ENCODE measurements around the gene TP63.

Gene TP63

DNA sequence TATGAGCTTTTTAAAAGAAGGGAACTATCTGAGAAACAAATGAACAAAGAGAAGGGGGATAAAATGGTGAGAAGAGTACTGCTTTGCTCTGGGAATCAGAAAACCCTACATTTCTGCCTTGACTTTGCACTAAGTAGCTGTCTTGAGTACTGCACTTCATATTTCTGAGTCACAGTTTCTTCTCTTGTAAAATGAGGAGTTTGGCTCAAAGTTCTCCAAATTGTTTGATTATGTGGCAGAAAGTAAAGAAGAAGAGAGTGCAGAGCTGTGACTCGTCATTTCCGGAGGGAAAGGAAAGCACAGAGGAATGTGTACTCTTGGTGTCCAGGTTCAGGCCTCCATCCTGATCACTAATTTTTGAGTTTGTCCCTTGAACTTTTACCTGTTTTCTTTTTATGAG is 54.7 kb downstream of the TP63 start:
- DNase-seq = no peak

DNA sequence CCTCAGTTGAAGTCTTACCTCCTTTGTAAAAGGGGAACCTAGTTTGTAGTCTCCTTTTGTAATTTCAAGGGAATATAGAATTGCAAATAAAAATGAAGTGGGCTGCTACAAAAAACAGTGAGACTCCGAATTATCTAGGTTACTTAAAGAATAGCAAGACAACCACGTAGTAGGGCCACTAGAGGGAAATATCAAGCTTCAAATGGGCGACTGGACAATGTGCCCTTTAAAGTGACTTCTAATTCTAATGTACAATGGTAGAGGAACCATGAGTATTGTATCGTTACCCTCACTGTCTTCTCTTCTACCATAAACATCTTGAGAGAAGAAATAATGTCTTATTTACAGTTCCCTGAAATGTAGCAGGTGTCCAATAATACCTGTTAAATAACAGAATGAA is 56.3 kb downstream of the TP63 start:
- DNase-seq = no peak

DNA sequence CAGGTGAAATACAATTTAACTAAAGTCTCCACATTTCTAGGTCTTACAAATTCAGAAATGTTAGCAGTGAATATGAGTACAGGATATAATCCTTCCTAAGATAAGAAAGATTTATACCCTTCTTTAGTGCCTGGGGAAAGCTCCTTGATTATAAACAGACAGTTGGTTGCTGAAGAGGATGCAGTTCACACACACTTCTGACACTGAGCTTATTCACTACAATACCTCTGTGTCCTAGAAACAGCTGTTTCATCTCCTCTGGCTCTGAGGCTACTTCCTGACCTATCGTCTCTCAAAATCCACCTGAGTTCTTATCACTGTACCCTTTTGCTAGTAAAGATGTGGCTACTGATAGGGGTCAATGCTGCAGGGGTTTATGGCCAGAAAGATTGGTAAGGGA is 57.1 kb downstream of the TP63 start:
- DNase-seq = no peak

GRCh38 chr3:189689625-189690024 is 58.4 kb downstream of the TP63 start:
- DNase-seq = no peak

GRCh38 chr3:189690237-189690636 is 59.0 kb downstream of the TP63 start:
- DNase-seq = no peak

DNA sequence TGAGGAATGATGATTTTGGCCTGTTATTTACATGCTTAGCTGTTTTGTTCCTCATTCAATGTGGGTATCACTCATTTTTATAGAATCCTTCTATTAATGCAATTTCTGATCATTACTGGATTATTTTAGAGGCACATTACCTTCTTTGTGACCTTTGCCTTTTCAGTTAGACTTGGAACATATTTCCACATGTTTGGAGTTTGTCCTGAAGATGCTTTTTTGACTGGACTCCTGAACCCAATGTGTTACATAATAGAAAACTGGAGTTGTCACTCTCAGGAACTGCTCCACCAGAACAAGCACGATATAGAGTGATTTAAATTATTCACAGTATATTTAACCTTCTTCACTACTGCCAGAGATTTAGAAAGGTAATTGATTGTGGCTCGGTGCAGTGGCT is 59.5 kb downstream of the TP63 start:
- no peak for DNase-seq

DNA sequence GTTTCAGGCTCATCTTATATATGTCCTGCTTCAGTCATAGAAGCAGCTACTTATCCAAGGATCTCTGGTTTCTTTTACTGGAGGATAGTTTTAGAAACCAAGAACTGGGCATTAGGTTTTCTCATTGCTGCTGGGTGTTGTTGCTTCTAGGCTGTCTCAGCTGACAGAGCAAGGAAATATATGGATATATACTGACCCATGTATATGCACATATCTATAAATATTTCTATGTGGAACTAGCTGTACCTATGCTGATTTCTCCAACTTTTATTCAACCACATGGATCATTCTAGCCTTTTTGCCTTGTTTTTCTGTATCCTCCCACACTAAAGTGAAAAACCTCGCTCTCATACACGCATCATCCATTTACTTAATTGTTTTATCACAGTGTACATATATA is 64.2 kb downstream of the TP63 start:
- no peak for DNase-seq

GRCh38 chr3:189698811-189699210 is 67.6 kb downstream of the TP63 start:
- DNase-seq = no peak

- DNase-seq = no peak
Observed at GRCh38 chr3:189699885-189700284, 68.7 kb downstream of the TP63 start.

- no peak for DNase-seq
Observed at GRCh38 chr3:189702066-189702646, 71.0 kb downstream of the TP63 start.

GRCh38 chr3:189703865-189704264 is 72.7 kb downstream of the TP63 start:
- DNase-seq = no peak

DNA sequence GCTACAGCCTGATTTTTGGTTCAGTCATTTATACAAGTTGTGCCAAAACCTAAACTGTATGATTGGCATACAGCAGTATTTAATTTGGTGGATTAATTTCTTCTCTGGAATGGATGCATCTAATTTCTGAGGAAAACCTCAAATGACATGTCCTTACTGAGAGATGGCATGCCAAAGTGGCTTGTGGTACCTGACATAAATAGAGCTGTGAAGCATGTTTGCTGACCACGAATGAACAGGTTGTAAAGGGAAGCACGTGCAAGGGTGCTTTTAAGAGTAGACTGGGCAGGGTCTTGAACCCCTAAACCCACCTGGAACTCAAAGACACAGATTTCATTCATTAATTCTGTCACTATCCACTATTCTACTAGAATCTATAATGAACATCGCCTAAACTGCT is 77.2 kb downstream of the TP63 start:
- DNase-seq = no peak

GRCh38 chr3:189710620-189711402 is 79.6 kb downstream of the TP63 start:
- DNase-seq = no peak

- DNase-seq = no peak
Observed at GRCh38 chr3:189712906-189713483, 81.8 kb downstream of the TP63 start.

GRCh38 chr3:189714991-189715961 is 84.1 kb downstream of the TP63 start:
- no peak for DNase-seq

DNA sequence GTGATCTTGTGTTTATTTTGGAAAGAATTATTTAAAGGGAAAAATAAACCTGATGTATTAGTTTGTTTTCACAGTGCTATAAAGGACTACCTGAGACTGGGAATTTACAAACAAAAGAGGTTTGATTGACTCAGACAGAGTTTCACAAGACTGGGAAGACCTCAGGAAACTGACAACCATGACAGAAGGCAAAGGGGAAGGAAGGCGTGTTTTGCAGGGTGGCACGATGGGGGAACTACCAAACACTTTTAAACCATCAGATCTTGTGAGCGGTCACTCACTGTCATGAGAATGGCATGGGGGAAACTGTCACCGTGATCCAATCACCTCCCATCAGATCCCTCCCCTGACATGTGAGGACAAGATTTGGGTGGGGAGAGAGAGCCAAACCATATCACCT is 87.0 kb downstream of the TP63 start:
- DNase-seq = no peak

DNA sequence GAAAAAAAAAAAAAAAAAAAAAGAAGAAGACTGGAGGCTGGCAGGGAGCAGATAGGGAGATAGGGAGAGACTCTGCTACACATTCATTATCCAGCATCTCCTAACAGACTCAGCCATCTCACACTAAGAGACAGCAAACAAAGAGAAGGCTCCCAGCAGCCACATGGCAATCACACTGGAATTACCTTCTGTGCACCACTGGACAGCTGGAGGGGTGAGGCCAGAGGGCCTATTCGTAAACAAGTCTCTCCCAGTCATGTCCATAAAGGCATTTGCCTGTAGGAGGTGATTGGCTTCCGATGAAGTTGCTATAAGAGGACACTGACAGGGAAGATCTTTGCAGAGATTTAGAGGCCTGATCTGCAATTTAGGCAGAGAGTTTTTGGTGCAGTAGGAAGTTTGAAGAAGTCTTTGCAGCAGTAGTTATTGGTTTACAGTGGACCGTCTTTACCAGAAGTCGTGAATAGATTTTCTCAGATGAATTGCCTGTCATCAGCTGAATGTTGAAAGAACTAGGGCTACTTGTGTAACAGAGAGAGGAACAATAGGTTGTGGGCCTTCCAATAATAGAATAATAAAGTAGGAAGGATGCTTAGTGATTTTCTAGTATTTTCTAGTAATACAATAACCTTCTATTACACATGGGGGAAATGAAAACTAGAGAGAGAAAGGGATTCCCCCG is 89.7 kb downstream of the TP63 start:
- DNase-seq = no peak

DNA sequence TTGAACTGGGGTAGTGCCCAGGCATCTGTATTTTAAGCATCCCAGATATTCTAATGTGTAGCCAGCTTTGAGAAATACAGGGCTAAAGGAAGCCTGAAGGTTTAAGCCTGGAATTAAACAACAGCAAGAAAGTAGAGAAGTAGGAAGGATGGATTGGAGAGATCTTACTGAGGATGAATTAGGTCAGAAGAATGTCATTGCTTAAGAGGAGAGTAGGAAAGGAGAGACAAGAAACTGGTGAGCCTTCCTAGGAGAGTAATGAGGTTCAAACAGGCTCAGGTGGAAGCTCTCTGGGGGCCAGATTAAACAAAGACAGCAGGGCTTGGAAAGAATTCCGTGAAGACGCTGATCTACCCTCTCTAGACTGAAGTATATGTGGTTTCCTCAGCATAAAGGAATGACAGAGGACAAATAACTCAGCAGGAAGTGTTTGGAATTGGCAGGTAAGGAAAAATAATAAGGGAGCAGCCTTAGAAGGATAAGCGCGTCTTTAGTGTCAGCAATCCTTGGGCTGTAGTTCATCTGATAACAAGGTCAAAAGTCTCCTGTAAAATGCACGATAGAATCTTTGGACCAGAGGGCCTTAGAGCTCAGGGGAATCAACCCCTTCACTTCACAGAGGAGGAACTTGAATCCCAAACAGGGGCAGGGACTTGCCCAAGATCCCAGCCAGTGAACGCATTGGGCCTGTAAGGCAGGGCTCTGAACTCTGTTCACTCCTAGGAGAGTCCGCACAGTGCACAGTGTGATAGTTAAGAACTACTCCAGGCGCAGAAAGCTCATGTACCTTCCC is 90.9 kb downstream of the TP63 start:
- no peak for DNase-seq

- no peak for DNase-seq
Observed at GRCh38 chr3:189724356-189724755, 93.2 kb downstream of the TP63 start.

GRCh38 chr3:189726277-189726676 is 95.1 kb downstream of the TP63 start:
- no peak for DNase-seq

- DNase-seq = no peak
Observed at GRCh38 chr3:189727158-189727557, 96.0 kb downstream of the TP63 start.

DNA sequence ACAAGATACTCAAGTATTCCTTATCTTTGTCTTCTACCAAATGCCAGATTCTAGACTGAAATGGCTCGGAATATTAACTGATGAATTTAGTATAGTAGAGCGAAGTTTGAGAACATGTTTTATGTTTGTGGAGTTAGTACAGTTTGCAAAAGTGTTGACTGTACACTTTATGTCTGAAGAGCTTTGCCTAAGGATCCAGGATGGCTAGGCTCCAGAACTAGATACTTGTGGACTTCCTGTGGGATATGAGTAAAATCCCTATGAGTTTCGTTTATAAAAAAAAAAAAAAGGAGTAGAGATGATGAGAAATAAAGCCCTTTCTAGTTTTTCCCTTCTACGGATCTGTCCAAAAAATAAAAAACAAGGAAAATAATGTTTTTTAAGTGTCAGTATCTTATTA is 96.7 kb downstream of the TP63 start:
- DNase-seq = no peak

Measured in activated effector memory CD4-positive, alpha-beta T cell treated with anti-CD3 and anti-CD28 coated beads, Interleukin-2, amount 50 U/mL, for 16 hours (primary cell).